HepG2 (cell line): ENCODE measurements around the gene CD81. TPM values are rescaled to one million over a fixed set of nuclear protein-coding genes. Genes with fewer than 3 reads are reported as not detected.

Experiments
- ATAC-seq: fragments of 200-7000 bp; cut with Tn5 transposase; 3 replicates; pipeline ENCODE4 v1.9.1; 2020; ENCODE audit warnings: mild to moderate bottlenecking, moderate library complexity
- BruUV-seq: library from RNA; stranded (reverse); fragments of 400-500 nt; replicated peaks from 2 replicates; lab custom pipeline; 2021; lab: Mats Ljungman, UMichigan
- CTCF ChIA-PET: fragments of 300-600 bp; formaldehyde crosslinking; extraction: SDS; loops from one replicate; lab custom pipeline; 2021; ENCODE audit warnings: low total read pairs, inconsistent platforms, low intra/inter-chr PET ratio; lab: Yijun Ruan, JAX
- POLR2A ChIA-PET: fragments of 350-600 bp; sonication (Branson Sonifier 250); formaldehyde crosslinking; loops from one replicate; lab custom pipeline; 2020; ENCODE audit warnings: antibody characterized with exemption, inconsistent platforms; lab: Yijun Ruan, JAX
- DNase-seq: peaks from one replicate; pipeline ENCODE4 v3.0.0-alpha.2; 2015; ENCODE audit warnings: low spot score
- FAIRE-seq: peaks from 3 replicates; lab custom pipeline; 2011; peaks lifted over from hg19 to GRCh38; lab: Jason Lieb, UNC
- H2AFZ ChIP-seq: one replicate; pipeline ENCODE4 v1.6.1; 2011; ENCODE audit warnings: low read length, inconsistent platforms
- H3K27ac ChIP-seq: fragments of 300-600 bp; 3 replicates; pipeline ENCODE4 v1.8.0; 2011; ENCODE audit warnings: mixed run types, mild to moderate bottlenecking, mixed read lengths, low read length, inconsistent platforms; ENCODE audit not compliant: insufficient read depth; ENCODE audit errors: extremely low read length
- H3K27me3 ChIP-seq, 2 experiments: fragments of 200-600 bp in 1 of 2; 2 replicates in 1 of 2; 3 replicates in 1 of 2; pipeline versions ENCODE4 v1.6.0 to v1.8.0; 2011; ENCODE audit warnings: low read length in 2 of 2, mild to moderate bottlenecking in 2 of 2, moderate library complexity in 2 of 2, inconsistent platforms in 1 of 2; ENCODE audit not compliant: insufficient read depth in 2 of 2, control insufficient read depth in 1 of 2
- H3K36me3 ChIP-seq, 2 experiments: fragments of 200-600 bp in 1 of 2; replicated peaks in 1 of 2; 2 replicates in 1 of 2; 3 replicates in 1 of 2; pipeline versions ENCODE4 v1.5.1 to v1.8.0; 2011; ENCODE audit warnings: low read length in 2 of 2, inconsistent platforms in 1 of 2; ENCODE audit not compliant: insufficient read depth in 2 of 2, control insufficient read depth in 1 of 2
- H3K4me1 ChIP-seq: 2 replicates; pipeline ENCODE4 v1.5.1; 2012; ENCODE audit warnings: low read length, inconsistent platforms; ENCODE audit not compliant: insufficient read depth
- H3K4me2 ChIP-seq: 2 replicates; pipeline ENCODE4 v1.6.0; 2011; ENCODE audit warnings: low read depth, low read length, inconsistent platforms
- H3K4me3 ChIP-seq, 3 experiments: fragments of 200-600 bp in 1 of 3; sonication (generic), shearing (Covaris generic) in 1 of 3; replicated peaks in 1 of 3; 2 replicates each; pipeline ENCODE4 v1.5.1; 2011 to 2016; ENCODE audit warnings: low read length in 3 of 3, inconsistent platforms in 2 of 3, low read depth in 2 of 3, mild to moderate bottlenecking in 2 of 3, control low read depth in 1 of 3, mixed read lengths in 1 of 3; ENCODE audit not compliant: insufficient read depth in 1 of 3
- H3K79me2 ChIP-seq: one replicate; pipeline ENCODE4 v1.6.1; 2011; ENCODE audit warnings: low read length, inconsistent platforms; ENCODE audit not compliant: insufficient read depth
- H3K9ac ChIP-seq: 2 replicates; pipeline ENCODE4 v1.6.0; 2011; ENCODE audit warnings: mild to moderate bottlenecking, low read depth, low read length, inconsistent platforms; ENCODE audit not compliant: insufficient read depth
- H3K9me3 ChIP-seq: 2 replicates; pipeline ENCODE4 v1.5.1; 2012; ENCODE audit warnings: mild to moderate bottlenecking, low read length
- H4K20me1 ChIP-seq: 2 replicates; pipeline ENCODE4 v1.6.0; 2011; ENCODE audit warnings: inconsistent platforms, mild to moderate bottlenecking, low read length, moderate library complexity; ENCODE audit not compliant: insufficient read depth
- ELF1 ChIP-seq: sonication (generic); formaldehyde crosslinking; IDR thresholded peaks from 2 replicates; pipeline ENCODE4 v1.4.0; 2020; ENCODE audit warnings: missing genetic modification reagents
- HNRNPLL ChIP-seq: fragments of 200-400 bp; formaldehyde crosslinking; IDR thresholded peaks from 2 replicates; pipeline ENCODE4 v1.6.1; 2017; ENCODE audit warnings: mild to moderate bottlenecking, low read depth, low read length; ENCODE audit not compliant: poor library complexity, severe bottlenecking
- MIXL1 ChIP-seq: IDR thresholded peaks from 2 replicates; pipeline ENCODE4 v1.6.1; 2016
- POGK ChIP-seq: sonication (generic); formaldehyde crosslinking; conservative IDR thresholded peaks from 2 replicates; pipeline ENCODE4 v1.8.0; 2022; ENCODE audit warnings: mild to moderate bottlenecking, moderate library complexity, missing genetic modification reagents
- PREB ChIP-seq: sonication (generic); formaldehyde crosslinking; IDR thresholded peaks from 2 replicates; pipeline ENCODE4 v1.4.0; 2020; ENCODE audit warnings: missing genetic modification reagents
- RARA ChIP-seq: IDR thresholded peaks from 2 replicates; pipeline ENCODE4 v1.6.1; 2016; ENCODE audit warnings: missing genetic modification reagents, missing compliant biosample characterization
- ZBTB33 ChIP-seq: sonication (generic); formaldehyde crosslinking; IDR thresholded peaks from 2 replicates; pipeline ENCODE4 v1.4.0; 2020; ENCODE audit warnings: missing genetic modification reagents
- ZNF652 ChIP-seq: IDR thresholded peaks from 2 replicates; pipeline ENCODE4 v1.6.1; 2016; ENCODE audit warnings: low read depth, borderline replicate concordance
- ZNF780A ChIP-seq: sonication (generic); formaldehyde crosslinking; IDR thresholded peaks from 2 replicates; pipeline ENCODE4 v1.8.0; 2022; ENCODE audit warnings: mild to moderate bottlenecking, missing genetic modification reagents, moderate library complexity
- WGBS: methylation state at CpG from one replicate; pipeline ENCODE4 v1.1.6; 2017; ENCODE audit warnings: low lambda C conversion rate; 5-methylcytosine and 5-hydroxymethylcytosine counted together
- in situ Hi-C: cut with HindIII; loops from 2 replicates; pipeline ENCODE4 v1.10.0; 2017; ENCODE audit warnings: low pct_unique_long_range_greater_than_20kb; ENCODE audit not compliant: extremely low pct_ligation_motif_present
- intact Hi-C: fragments of 100-400 bp; cut with micrococcal nuclease; formaldehyde crosslinking; loops from one replicate; pipeline ENCODE4 v1.10.0; 2022; ENCODE audit not compliant: unreplicated experiment
- polyA plus RNA-seq, 8 experiments: library from polyadenylated mRNA; depleted of rRNA in 3 of 8; stranded (reverse) in 7 of 8; unstranded in 1 of 8; fragments of >200 nt; fragmentation: Illumina TruSeq in 4 of 8; extraction: Trizol in 4 of 8; gene quantifications; 2 replicates each; pipeline versions ENCODE4 v1.2.1 to v1.2.3, GENCODE V29; 2011 to 2016; ENCODE audit warnings: low read depth in 4 of 8, missing spikeins in 1 of 8, mixed read lengths in 1 of 8; ENCODE audit not compliant: insufficient read depth in 1 of 8
- total RNA-seq, 5 experiments: library from RNA; depleted of rRNA; stranded (reverse); fragments of >200 nt; fragmentation: Illumina TruSeq; extraction: Trizol; gene quantifications; 2 replicates each; pipeline ENCODE4 v1.2.3, GENCODE V29; 2016; ENCODE audit warnings: low read depth in 1 of 5

CD81 gene
- total and polyA plus RNA-seq, 2 of the 13 experiments (the other 11 are each of a cell fraction or from before 2014, with no cell fraction given) = not detected

- POLR2A ChIA-PET = no interaction called here
- CTCF ChIA-PET = no interaction called here
These were observed 17.7 kb downstream of the CD81 start for GRCh38 chr11:2394818-2395105.

More at GRCh38 chr11:2394818-2395105, 17.7 kb downstream of the CD81 start:
- BruUV-seq = no TSS peak
- TF ChIP-seq ELF1 (no peak), ZNF652 (CRISPR knock-in tag) (no peak), PREB (CRISPR knock-in tag) (no peak), ZNF780A (CRISPR knock-in tag) (no peak), HNRNPLL (no peak), MIXL1 (CRISPR knock-in tag) (no peak), POGK (no peak), RARA (CRISPR knock-in tag) (no peak), ZBTB33 (CRISPR knock-in tag) (no peak)
- Histone ChIP-seq H3K36me3 (no peaks in the 10 kb centered on the region), H3K27ac (no peak overlapping the region), H3K9ac (no peak overlapping the region), H2AFZ (no peak overlapping the region), H3K4me3 (no peak overlapping the region), H4K20me1 (no peaks in the 10 kb centered on the region), H3K9me3 (no peaks in the 10 kb centered on the region), H3K4me1 (peaks cover 12% of the 10 kb centered on the region), H3K79me2 (no peaks in the 10 kb centered on the region), H3K27me3 (peaks cover 8 to 25% of the 10 kb centered on the region in 2 experiments; a peak in 4 of 5 replicates), H3K4me2 (no peak overlapping the region)
- in situ Hi-C loops (no loop called here), intact Hi-C loops (no loop called here)
- WGBS = 15% methylated on average over 4 of the region's 8 CpGs
- FAIRE-seq = no peak
- no peak for ATAC-seq
- DNase-seq = no peak
